BLaER1 (cell line): ENCODE measurements around the gene SLC4A3.

Source experiments
- H3K27ac ChIP-seq: shearing (Covaris generic); formaldehyde crosslinking; 2 replicates; pipeline ENCODE4 v1.8.1; 2022
- H3K27me3 ChIP-seq: shearing (Covaris generic); formaldehyde crosslinking; 2 replicates; pipeline ENCODE4 v1.8.1; 2022
- H3K36me3 ChIP-seq: shearing (Covaris generic); formaldehyde crosslinking; 2 replicates; pipeline ENCODE4 v1.8.1; 2022
- H3K4me1 ChIP-seq: shearing (Covaris generic); formaldehyde crosslinking; 2 replicates; pipeline ENCODE4 v1.8.1; 2022
- H3K4me2 ChIP-seq: shearing (Covaris generic); formaldehyde crosslinking; 2 replicates; pipeline ENCODE4 v1.8.1; 2022
- H3K4me3 ChIP-seq: shearing (Covaris generic); formaldehyde crosslinking; 2 replicates; pipeline ENCODE4 v1.8.1; 2022
- H3K9ac ChIP-seq: shearing (Covaris generic); formaldehyde crosslinking; 2 replicates; pipeline ENCODE4 v1.8.1; 2022
- H3K9me3 ChIP-seq: shearing (Covaris generic); formaldehyde crosslinking; 2 replicates; pipeline ENCODE4 v1.8.1; 2022
- H4K20me1 ChIP-seq: shearing (Covaris generic); formaldehyde crosslinking; 2 replicates; pipeline ENCODE4 v1.8.1; 2022
- Cebpa-rat ChIP-seq: shearing (Covaris generic); IDR thresholded peaks from 2 replicates; pipeline ENCODE4 v1.8.1; 2022

The SLC4A3 gene

DNA sequence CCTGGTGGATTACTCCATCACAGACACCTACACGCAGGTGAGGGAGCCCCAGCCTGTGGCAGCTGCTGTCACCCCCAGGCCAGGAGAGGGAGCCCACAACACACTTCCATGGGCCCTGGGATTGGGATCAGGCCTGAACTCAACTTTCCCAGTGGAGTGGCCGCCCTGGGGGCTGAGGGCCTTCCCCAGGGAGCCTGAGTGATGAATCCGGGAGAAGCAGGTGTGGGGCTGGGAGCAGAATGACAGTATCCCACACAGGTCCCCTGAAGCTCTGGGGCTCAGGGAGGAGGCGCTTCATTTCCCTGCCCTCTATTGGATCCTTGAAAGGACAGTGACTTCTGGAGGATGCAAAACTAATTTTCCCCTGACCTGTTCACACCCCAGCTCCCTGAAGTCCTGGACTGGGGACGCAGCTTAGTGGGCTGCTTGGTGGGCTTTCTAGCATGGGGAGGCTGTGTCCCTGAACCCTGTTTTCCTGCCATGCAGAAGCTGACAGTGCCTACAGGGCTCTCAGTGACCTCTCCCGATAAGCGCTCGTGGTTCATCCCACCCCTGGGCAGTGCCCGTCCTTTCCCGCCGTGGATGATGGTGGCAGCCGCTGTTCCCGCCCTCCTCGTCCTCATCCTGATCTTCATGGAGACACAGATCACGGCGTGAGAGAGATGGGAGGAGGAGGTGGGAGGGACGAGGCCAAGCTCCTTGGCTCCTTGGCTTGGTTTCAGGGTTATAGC, 11.0 kb downstream of the SLC4A3 start:
- peaks cover 38% of the 10 kb centered on the region for H3K4me1 ChIP-seq
- H3K4me2 ChIP-seq: peak overlapping the region; percentile 57
- no peak overlapping the region for H3K9ac ChIP-seq
- H3K4me3 ChIP-seq: no peak overlapping the region
- H4K20me1 ChIP-seq: no peaks in the 10 kb centered on the region
- no peak overlapping the region for H3K27ac ChIP-seq
- H3K36me3 ChIP-seq: no peaks in the 10 kb centered on the region
- H3K27me3 ChIP-seq: no peaks in the 10 kb centered on the region
- no peaks in the 10 kb centered on the region for H3K9me3 ChIP-seq
- TF ChIP-seq Cebpa-rat: no peak

- H4K20me1 ChIP-seq: no peaks in the 10 kb centered on the region
- no peaks in the 10 kb centered on the region for H3K9me3 ChIP-seq
- no peak overlapping the region for H3K4me3 ChIP-seq
- H3K9ac ChIP-seq: 0 out of 2 replicates have a peak overlapping the region, but pooled peaks have one; percentile 38
- TF ChIP-seq Cebpa-rat: no peak
- H3K36me3 ChIP-seq: no peaks in the 10 kb centered on the region
- H3K27me3 ChIP-seq: no peaks in the 10 kb centered on the region
- H3K4me2 ChIP-seq: peak overlapping the region; percentile 57
- H3K4me1 ChIP-seq: peaks cover 38% of the 10 kb centered on the region
- no peak overlapping the region for H3K27ac ChIP-seq
These were observed 11.7 kb downstream of the SLC4A3 start for GRCh38 chr2:219638948-219639755.

- Histone ChIP-seq H3K4me2 (peak overlapping the region; percentile 79; the same call in 1 of the 2 replicates), H3K9me3 (no peaks in the 10 kb centered on the region), H3K4me1 (peaks cover 38% of the 10 kb centered on the region), H3K4me3 (no peak overlapping the region), H3K9ac (no peak overlapping the region), H4K20me1 (no peaks in the 10 kb centered on the region), H3K27me3 (no peaks in the 10 kb centered on the region), H3K36me3 (no peaks in the 10 kb centered on the region), H3K27ac (no peak overlapping the region)
- no peak for TF ChIP-seq Cebpa-rat
These were observed 14.1 kb downstream of the SLC4A3 start for GRCh38 chr2:219641390-219642068.

DNA sequence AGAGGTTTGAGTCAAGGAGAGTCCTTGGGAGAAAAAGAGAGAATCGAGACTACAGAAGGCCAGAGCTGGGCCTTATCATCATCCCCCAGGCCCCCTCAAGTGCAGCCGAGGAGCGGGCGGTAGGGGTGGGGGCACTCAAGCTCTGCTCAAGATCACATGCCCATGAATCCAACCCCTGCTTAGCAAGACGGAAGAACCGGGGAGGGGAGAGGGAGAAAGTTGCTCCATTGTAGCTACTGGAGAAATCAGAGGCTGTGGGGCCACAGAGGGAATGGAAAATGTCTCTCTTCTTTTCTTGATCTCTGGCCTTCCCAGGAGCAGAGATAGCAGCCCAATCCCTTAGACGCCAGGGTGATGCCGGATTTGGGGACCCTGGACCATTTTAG, 14.6 kb downstream of the SLC4A3 start:
- Histone ChIP-seq H3K4me1 (peaks cover 38% of the 10 kb centered on the region), H3K9me3 (no peaks in the 10 kb centered on the region), H3K4me2 (peak overlapping the region; percentile 79), H3K27ac (no peak overlapping the region), H3K9ac (no peak overlapping the region), H3K4me3 (no peak overlapping the region), H3K27me3 (no peaks in the 10 kb centered on the region), H4K20me1 (no peaks in the 10 kb centered on the region), H3K36me3 (no peaks in the 10 kb centered on the region)
- TF ChIP-seq Cebpa-rat: no peak

DNA sequence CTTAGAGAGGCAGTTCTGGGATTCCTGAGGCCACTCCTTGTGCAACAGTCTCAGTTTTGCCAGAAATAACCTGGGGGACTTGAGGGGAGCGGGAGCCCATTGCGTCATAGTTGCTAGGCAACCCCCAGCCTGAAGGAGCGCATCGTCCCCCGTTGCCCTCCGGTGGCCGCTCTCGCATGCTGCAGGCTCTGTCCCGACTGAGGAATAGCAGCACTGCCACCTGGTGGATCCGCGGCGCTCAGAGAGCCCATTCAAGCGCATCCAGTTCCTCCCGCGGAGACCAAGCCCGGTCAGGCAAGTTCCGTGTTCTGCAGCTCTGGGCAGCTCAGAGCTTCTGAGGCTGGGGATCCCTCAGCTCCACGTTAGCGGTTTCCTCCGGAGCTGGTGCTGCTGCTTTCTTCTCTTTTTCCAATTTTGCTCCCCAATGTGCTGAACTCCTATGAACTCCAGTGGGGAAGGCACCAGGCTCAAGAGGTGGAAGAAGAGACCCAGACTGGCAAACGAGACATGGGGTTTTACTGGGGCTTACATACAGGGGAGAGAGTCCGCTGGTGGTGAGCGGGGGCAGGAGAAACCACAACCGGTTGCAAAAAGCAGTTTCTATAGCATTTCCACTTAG, 15.1 kb downstream of the SLC4A3 start:
- Histone ChIP-seq H3K9ac (0 out of 2 replicates have a peak overlapping the region, but pooled peaks have one; percentile 42), H3K27me3 (no peaks in the 10 kb centered on the region), H3K4me3 (peak overlapping the region; percentile 38; the same call in 1 of the 2 replicates), H3K4me2 (peak overlapping the region; percentile 79), H3K36me3 (no peaks in the 10 kb centered on the region), H3K9me3 (no peaks in the 10 kb centered on the region), H4K20me1 (no peaks in the 10 kb centered on the region), H3K27ac (0 out of 2 replicates have a peak overlapping the region, but pooled peaks have one; percentile 36), H3K4me1 (peaks cover 38% of the 10 kb centered on the region)
- TF ChIP-seq Cebpa-rat: peak; percentile 88

DNA sequence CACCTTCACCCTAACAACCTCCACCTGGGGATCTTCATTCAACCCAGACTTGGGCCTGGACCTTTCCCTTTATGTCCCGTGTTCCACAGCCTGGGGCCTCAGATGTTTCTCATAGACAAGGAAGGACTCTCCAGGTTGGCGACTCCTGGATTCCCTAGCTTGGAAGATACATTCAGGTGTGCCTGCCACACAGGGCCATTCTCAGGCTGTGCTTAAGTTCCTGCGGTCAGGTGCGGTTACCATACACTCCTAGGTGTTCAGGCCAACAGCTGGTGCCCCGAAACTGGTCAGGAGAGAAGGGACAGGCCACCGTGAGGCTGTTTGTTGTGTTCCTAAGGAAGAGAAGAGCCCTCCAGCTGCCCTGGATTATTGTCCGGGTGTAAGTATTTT, 15.6 kb downstream of the SLC4A3 start:
- Histone ChIP-seq H3K27me3 (no peaks in the 10 kb centered on the region), H3K27ac (no peak overlapping the region), H3K4me3 (peak overlapping the region; percentile 38; the same call in 1 of the 2 replicates), H3K4me1 (peaks cover 36% of the 10 kb centered on the region), H3K9ac (0 out of 2 replicates have a peak overlapping the region, but pooled peaks have one; percentile 42), H3K4me2 (peak overlapping the region; percentile 79), H3K36me3 (no peaks in the 10 kb centered on the region), H4K20me1 (no peaks in the 10 kb centered on the region), H3K9me3 (no peaks in the 10 kb centered on the region)
- no peak for TF ChIP-seq Cebpa-rat

GRCh38 chr2:219643788-219644398, 16.5 kb downstream of the SLC4A3 start:
- Histone ChIP-seq H3K9me3 (no peaks in the 10 kb centered on the region), H3K9ac (no peak overlapping the region), H3K4me2 (peak overlapping the region; percentile 79; the same call in 1 of the 2 replicates), H3K27ac (no peak overlapping the region), H3K27me3 (no peaks in the 10 kb centered on the region), H3K4me3 (no peak overlapping the region), H3K36me3 (no peaks in the 10 kb centered on the region), H4K20me1 (no peaks in the 10 kb centered on the region), H3K4me1 (peaks cover 28% of the 10 kb centered on the region)
- no peak for TF ChIP-seq Cebpa-rat

DNA sequence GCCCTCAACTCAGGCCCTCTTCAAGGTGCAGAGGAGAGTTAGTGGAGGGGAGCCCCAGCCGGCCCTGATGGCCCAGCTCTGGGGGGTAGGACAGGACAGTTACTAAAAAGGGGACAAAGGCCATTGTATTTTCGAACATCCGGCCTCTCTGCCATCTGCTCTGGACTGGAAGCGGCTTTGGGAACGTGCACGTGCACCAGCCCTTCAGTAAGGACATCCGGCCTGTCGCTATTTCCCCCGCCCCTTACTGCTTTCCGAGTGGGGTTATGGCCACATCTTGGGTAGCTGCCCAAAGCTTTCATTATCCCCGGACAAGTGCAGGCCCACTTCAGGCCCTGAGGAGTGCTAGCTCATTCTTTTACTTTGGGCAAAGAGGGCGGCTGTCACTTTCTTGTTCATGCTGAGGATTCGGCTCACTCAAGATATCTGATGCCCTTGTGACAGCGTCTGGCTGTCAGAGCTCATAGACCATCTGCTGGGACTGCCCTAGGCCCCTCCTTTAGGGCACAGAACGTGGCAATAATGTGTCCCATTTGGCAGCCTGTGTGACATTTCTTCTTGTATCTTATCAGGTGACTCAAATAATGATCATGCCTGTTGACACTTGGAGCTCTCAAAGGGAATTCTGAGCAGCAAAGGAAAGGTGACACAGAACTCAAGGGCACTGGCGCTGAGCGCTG, 17.5 kb downstream of the SLC4A3 start:
- H3K27me3 ChIP-seq: no peaks in the 10 kb centered on the region
- no peak for TF ChIP-seq Cebpa-rat
- no peak overlapping the region for H3K4me3 ChIP-seq
- no peaks in the 10 kb centered on the region for H3K9me3 ChIP-seq
- H3K4me1 ChIP-seq: peaks cover 19% of the 10 kb centered on the region
- no peak overlapping the region for H3K27ac ChIP-seq
- no peak overlapping the region for H3K9ac ChIP-seq
- no peak overlapping the region for H3K4me2 ChIP-seq
- H4K20me1 ChIP-seq: no peaks in the 10 kb centered on the region
- no peaks in the 10 kb centered on the region for H3K36me3 ChIP-seq
